ENCODE results near the gene SEMG1.

SEMG1 gene, protein sequence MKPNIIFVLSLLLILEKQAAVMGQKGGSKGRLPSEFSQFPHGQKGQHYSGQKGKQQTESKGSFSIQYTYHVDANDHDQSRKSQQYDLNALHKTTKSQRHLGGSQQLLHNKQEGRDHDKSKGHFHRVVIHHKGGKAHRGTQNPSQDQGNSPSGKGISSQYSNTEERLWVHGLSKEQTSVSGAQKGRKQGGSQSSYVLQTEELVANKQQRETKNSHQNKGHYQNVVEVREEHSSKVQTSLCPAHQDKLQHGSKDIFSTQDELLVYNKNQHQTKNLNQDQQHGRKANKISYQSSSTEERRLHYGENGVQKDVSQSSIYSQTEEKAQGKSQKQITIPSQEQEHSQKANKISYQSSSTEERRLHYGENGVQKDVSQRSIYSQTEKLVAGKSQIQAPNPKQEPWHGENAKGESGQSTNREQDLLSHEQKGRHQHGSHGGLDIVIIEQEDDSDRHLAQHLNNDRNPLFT

DNA sequence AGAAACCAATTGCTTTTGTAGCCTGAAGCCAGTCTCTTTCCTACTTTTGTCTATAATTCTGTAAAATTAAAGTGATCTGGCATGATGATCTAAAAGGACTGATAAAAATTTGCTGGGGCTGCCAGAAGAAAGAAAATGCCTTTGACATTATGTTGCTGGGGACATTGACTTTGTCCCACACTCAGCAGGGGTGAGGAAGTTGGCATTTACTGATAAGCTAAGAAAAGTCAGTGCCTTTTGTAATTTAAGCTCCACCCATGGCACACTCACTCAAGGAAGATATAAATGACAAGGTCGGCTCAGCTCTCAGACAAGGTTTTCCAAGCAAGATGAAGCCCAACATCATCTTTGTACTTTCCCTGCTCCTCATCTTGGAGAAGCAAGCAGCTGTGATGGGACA, at the start of gene SEMG1:
Gene SEMG1 (plus strand): TSS at position 309 of the 400 bp plus-strand sequence. CDS start 21 bp downstream, at position 330.
- no peak for DNase-seq

DNA sequence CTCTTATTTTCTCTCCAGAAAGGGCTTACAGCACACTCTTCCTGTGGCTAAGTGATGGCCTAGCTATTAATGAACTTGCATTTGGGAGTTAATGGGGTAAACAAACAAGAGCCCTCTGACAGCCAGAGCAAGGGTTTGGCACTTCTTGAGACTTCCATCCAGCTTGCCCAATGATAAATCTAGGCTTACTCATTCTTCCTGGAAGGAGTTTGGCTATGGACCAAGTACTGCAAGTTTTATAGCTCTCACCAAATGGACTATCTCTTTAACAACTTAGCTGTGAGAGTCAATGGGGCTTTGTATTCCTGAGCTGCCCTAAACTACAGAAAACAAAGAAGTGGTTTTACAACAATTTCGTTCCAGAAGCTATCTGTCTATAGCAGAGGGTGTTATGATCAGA, 48.9 kb upstream of the SEMG1 start:
- DNase-seq: peak in 1 of 51 donors; percentile 11

DNA sequence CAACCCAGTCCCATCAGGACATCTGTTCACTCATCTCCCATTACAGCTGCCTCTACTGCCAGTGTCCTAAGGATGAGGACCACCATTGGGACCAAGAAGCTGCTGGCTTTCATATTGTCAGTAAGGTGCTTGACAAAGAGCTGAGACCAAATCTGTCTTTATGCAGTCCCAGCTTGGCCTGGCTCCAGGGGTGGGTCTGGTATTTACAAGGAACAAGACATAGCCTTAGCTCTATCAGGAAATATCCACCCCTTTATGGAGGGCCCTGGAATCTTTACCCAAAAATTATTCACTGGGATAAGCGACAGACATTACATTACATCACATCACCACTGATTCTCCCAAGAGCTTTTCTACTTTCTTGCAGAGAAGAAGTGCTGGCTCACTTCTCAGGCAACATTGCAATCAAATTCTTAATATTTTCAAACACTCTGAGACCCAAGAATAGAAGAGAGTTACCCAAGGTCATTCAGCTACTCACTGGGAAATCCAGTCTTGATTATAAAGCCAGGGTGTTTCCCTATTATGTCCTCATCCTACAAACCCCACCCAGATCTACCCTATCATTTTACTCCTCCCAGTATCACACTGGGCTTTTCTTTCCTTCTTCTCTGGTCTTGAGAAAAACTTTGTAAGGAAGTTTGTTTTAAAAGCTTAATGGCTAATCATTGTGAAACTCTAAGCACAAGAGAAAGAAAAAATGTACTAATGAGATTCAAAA, 43.6 kb upstream of the SEMG1 start:
- no peak for DNase-seq

DNA sequence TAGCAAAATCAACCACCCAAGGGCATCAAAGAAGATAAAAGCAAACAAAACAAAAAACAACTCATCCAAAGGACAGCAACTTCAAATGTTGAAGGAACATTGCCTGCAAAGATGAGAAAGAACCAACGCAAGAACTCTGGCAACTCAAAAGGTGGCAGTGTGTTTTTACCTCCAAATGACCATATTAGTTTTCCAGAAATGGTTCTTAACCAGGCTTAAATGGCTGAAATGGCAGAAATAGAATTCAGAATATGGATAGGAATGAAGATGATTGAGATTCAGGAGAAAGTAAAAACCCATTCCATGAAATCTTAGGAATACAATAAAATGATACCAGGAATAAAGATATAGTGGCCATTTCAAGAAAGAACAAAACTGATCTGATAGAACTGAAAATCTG, 41.9 kb upstream of the SEMG1 start:
- no peak for DNase-seq

DNA sequence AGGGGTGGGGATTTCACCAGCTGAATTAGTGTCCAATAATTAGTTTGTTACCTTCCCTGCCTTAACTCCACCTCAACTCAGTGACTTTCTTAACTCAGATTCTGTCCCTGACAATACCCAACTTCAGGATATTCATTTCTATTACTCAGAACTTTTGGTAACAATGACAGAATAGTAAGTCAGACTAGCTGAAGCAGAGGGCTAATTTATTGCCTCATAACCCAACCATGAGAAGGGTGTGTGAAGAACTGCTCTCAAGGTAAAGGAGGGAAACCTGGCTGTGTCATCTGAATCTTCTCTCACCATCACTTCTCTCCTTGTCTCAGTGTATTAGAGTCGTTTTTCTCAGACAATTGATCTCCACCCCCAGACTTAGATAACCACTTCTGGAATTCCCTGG, 33.3 kb upstream of the SEMG1 start:
- DNase-seq: no peak

DNA sequence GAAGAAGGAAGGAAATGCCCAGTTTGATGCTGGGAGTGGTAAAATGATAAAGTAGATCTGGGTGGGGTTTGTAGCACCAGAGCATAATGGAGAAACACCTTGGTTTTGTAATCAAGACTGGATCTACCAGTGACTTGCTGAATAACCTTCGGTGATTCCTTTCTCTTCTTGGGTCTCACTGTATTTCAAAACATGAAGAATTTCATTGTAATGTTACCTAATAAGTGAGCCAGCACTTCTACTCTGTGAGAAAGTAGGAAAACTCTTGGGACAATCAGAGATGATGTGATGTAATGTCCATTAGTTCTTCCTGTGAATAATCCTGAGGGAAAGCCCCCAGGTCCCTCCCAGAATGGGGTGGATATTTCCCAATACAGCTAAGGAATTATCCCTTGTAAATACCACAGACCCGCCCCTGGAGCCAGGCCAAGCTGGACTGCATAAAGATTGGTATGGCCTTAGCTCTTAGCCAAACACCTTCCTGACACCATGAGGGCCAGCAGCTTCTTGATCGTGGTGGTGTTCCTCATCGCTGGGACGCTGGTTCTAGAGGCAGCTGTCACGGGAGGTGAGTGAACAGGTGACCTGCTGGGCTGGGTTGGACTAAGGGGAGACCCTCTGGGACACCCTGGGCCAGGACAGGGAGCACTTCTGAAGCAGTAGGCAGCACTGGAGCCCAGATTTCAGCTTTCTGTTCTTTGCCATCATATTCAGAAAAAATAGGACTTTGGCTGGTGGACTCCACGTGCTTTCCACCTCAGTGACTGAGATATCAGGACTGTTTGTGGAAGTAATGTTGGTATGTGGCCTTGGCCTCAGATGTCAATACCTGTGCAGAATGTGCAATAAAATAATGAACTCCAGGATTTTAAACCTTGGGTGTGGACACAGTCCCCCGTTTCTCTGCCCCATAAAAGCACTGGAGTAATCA, 32.1 kb upstream of the SEMG1 start, which contains the start of gene PI3:
Gene PI3 (plus strand): TSS at position 469 of the 931 bp plus-strand sequence. CDS start 21 bp downstream, at position 490.
- DNase-seq: no peak

DNA sequence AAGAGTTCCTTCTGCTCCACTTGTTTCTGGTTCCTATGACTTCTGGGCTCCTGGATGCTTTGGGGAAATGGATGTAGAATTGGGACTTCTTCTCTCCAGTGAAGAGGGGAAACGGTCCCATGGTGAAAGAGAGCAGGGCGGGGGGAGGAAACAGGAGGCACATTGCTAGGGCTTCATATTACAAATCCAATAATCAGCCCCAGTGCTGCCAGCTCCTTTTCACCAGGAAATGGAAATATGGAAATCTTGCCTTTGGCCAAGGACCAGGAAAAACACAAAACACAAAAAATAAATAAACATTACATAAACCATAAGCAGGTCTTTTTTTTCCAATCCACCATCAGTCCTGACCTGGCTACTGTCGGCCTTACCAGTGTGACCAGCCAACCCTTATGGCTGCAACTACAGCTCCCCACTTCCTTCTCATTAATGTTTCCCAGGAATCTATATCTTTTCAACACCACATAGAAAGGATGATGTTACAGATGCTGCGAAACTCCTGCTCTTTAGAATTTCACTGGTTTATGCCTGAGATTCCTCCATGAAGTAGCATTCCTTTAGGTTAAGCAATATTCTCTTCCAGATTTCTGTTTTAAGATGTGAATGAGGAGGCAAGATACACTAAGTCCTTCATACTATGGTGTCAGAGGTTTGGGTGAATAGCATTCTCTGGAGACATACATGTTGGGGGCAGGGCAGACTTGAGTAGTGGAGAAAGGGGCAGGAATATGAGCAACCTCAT, 30.1 kb upstream of the SEMG1 start:
- DNase-seq: no peak

DNA sequence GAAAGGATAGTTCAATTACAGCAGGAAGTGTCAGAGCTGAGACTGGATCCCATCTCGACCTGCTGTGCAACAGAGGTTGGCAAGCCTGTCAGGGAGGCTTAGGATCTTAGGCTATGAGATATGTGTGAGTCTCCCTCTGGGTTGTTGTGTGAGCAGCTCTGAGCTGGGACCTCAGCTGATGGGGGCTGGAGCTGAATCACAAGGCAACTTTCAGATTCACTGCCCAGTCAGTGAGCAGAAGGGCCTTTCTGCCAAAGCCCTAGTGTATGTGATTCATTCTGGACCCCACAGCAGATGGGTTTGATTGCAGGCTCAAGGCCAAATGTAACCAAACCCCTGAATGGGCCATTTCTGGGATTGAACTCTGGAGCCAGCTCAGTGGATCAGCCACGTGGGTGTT, 27.7 kb upstream of the SEMG1 start:
- DNase-seq: no peak

DNA sequence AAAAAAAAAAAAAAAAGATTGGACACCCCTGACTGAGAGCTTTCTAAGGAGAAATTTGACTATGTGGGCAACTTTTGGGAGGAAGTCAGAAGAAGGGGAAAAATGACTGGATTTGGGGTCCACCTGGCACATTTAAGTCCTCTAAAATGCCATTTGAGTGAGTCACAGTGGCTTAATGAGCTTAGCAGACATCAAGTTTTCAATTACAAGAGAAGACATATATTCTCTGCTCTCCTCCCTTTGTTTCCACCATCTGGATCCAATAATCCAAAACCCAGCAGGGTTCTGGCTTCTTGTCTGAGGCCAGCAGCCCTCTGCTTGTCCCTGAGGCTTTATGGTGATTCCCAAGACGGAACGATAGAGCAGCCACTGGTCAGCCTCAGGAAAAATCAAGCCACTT, 25.2 kb upstream of the SEMG1 start:
- no peak for DNase-seq

DNA sequence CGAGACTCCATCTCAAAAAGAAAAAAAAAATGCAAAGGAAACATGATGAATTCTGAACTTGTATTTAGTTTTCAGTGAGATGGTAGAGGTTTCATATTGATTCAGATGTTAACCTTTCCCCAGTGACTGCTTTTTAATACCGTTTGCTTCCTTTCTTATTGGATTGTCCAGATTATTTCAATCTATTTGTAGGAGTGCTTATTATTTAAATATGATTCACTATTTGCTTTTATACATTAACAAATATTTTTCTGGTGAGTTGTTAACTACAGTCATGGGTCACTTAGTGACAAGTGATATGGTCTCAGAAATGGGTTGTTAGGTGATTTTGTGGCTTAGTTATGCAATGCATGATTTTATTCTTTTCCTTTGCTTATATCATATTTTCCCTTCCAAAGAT, 23.7 kb upstream of the SEMG1 start:
- no peak for DNase-seq

DNA sequence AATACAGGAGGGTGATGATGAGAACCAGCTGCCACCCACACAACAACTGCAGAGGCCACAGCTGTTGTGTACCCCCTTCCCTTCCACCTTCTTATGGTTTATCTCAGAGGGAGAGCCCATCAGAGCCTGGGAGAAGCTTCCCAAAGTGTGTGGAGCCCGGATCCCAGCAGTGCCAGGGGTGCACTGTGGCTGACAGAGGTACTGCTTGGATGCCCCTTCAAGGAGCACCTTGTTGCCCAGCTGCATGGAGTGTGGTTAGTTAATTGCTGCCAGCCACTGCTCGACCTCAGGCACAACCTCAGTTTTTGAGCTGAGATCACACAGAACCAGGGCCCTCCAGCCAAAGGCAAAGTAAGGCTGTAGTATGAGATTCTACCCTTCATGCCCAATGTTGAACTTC, 19.1 kb upstream of the SEMG1 start:
- DNase-seq: peak in 1 of 51 donors; percentile 0

DNA sequence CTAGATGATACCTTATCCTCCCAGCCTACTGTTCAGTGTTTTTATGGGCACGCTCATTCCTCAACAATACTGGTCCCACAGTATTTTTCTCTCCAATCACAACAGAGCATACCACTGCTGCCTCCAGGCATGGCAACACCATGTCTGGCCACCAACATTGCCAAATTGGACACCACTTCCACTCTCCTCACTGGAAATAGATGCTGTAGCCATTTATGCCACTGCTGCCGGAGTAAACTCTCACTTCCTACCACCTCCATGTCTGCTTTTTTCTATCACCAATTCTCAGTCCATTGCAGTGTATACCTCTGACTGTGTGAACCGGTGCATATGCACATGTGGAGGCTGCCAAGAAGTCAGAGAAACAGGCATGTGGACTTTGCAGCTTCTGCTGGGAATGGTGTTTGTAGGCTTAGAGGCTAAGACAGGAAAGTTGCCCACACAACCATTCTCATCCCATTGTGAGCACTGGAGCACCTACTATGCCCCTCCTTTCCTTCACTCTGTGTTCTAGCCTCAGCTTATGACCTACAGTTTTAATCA, 17.7 kb upstream of the SEMG1 start:
- DNase-seq: no peak

DNA sequence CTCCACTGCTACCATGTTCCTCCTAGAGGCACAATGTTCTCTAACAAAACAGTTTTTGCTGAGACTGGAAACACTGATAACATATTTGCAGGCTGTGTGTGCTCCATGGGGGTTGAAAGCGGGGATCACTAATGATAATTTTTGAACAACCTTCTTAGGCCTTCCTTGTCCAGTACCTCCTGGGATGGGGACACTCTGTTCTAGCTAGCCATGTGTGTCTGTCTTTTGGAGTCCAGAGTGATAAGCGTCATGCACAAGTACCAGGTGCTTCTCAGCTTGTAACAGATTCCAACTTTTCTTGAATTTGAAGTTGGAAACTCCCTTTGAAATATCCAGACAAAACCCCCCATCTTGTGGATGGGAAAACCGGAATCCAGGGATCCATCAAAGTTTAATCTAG, 17.0 kb upstream of the SEMG1 start:
- no peak for DNase-seq

DNA sequence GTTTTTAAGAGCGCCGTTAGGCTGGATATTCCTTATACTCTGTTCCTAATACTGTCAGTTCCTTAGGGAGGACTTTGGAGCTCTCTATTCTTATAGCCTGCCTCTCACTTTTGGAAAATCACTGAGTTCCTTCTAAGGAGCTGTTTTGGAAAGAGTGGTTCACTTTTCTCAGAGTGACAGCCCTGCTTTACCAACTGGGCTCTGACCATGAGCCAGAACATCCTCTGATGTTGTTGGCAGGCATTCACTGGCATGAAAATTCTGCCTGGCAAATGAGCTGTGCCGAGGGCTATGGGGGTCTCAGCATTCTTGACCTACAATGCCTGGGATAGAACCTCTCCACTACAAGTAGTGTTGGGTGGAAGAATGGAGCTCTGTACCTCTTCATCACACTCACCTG, 14.9 kb upstream of the SEMG1 start:
- DNase-seq: no peak

DNA sequence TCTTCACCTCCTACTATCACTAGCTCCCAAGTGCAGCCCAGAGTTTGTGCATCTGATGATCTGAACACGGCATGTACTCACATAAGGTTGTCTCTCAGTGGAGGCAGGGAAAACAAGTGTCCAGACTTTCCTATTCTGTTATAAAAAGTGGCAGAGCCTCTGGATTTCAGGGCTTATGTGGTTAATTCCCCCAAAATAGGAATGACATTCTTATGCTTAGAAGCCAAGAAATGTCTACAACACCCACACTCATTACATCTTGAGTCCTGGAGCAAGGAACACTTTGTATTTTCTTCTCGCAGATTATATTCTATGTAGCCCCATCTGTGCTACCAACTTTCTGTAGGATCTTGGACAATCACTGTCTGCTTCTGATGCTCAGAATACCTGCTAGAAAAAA, 13.5 kb upstream of the SEMG1 start:
- DNase-seq: no peak

DNA sequence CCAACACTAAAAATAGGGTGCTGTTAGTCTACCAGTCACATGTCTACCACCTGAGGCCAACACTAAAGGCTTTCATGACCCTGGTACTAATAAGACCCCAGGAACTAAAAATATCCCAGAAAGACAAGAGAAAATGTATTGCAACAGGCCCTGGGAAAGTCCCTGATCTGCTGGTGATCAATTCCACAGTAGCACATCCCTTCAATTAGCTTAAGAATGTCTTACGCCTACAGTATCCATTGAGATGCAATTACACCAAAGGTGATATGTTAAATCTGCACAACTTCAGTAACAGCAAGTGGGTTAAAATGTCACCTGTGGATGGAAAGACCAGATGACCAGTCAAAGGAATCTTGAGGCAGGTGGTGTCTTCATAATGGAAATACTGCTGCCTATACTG, 3.1 kb downstream of the SEMG1 start:
- DNase-seq: no peak

DNA sequence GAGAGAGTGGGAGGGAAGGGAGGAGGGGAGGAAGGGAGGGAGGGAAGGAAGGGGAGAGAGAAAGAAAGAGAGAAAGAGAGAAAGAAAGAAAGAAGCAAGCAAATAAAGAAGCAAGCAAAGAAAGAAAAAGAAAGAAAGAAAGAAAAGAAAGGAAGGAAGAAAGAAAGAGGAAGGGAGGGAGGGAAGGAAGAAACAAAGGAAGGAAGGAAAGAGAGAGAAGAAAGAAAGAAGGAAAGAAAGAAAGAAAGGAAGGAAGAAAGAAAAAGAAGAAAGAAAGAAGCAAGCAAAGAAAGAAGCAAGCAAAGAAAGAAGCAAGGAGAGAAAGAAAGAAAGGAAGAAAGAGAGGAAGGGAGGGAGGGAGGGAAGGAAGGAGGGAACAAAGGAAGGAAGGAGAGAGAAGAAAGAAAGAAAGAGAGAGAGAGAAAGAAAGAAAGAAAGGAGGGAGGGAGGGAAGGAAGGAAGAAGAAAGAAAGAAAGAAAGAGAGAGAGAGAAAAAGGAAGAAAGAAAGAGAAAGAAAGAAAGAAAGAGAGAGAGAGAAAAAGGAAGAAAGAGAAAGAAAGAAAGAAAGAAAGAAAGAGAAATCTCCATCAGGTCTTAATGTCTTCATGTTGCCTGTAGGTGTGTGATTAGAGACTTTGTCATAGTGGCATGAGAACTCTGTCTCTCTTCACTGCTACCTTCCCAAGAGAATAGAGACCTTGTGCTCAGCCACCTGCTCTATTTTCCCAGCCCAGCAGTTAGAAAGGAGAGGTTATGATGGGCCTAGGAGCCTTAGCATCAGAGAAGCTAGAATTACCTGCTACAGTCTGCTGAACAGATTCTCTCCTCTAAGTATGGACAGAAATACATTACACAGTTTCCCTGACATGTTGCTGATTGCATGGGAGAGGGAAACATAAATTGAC, 5.0 kb downstream of the SEMG1 start:
- DNase-seq: no peak

DNA sequence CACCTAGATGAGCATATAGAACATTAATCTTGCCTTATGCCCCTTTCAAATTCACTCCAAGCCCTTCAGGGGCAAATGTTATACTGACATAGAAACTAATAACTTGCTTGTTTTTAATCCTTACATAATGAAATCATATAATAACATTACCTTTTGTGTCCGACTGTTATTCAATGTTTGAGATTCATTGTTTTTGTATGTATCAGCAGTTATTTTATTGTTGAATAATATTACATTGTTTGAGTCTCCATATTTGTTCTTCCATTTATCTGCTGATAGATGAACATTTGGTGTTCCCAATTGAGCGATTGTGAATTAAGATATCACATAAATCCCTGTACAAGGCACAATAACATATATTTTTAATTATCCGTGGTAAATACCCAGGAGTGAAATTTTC, 6.0 kb downstream of the SEMG1 start:
- DNase-seq: no peak

DNA sequence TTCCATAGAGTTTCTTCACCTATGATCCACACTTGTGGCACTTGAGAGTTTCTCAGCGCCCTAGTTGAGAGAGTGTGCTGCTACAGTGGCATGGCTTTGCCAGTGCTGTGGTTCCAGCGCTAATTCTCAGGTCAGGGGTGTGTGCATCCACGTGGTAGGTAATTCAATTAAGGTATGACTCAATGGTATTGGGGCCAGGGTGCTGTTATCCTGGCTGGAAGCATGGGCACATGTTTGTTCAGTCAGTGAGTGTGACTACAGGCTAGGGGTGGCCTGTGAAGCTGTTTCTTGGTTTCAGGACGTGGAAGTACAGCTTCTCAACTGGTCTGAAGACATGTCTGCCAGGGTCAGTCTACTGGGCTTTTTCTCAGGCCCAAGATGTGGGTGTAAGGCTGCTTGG, 11.3 kb downstream of the SEMG1 start:
- DNase-seq: no peak

DNA sequence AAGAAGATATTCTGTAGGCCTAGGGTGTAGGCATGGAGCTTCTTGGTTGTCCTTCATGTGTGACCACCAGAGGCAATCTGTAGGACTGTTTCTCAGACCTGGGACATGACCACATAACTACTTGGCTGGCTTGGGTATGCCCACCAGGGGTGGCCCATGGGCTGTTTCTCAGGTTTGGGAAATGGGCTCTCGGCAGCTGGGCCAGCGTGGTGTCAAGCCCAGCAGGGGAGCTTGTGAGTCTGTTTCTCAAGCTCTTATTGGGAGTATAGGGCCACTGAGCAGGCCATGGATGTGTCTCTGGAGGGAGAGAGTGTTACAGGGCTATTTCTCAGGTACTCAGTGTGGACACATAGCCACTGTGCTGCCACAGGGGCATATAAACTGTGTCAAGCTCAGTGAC, 11.8 kb downstream of the SEMG1 start:
- DNase-seq: no peak
